HCT116 (cell line): ENCODE results near the gene GRM1. TPM values are rescaled to one million over a fixed set of nuclear protein-coding genes. Genes with fewer than 3 reads are reported as not detected.

ENCODE experiments used
- ATAC-seq: fragments of 200-7000 bp; cut with Tn5 transposase; 2 replicates; pipeline ENCODE4 v1.9.1; 2020; ENCODE audit warnings: mild to moderate bottlenecking, moderate library complexity
- BruUV-seq: library from RNA; stranded (reverse); fragments of 400-500 nt; replicated peaks from 2 replicates; lab custom pipeline; 2021; lab: Mats Ljungman, UMichigan
- CTCF ChIA-PET: fragments of 300-600 bp; sonication (Branson Sonifier 250); formaldehyde crosslinking; loops from one replicate; lab custom pipeline; 2021; ENCODE audit warnings: antibody characterized with exemption; lab: Charles Lee
- POLR2A ChIA-PET: fragments of 300-600, 350-600 bp; sonication (Branson Sonifier 250); formaldehyde crosslinking; loops from one replicate; lab custom pipeline; 2021; ENCODE audit warnings: antibody characterized with exemption; lab: Charles Lee
- RAD21 ChIA-PET, 2 experiments: fragments of 300-600 bp; sonication (Branson Sonifier 250); formaldehyde crosslinking; loops; one replicate each; lab custom pipeline; 2023; ENCODE audit warnings: low total read pairs in 2 of 2; ENCODE audit not compliant: uncharacterized antibody in 2 of 2, unreplicated experiment in 2 of 2, low non-redundant PET in 1 of 2; lab: Charles Lee
- DNase-seq: peaks from one replicate; pipeline ENCODE4 v3.0.0-alpha.2; 2010; ENCODE audit warnings: low read depth, low spot score
- H2AFZ ChIP-seq: fragments of 200-600 bp; shearing (Covaris generic), sonication (generic); 2 replicates; pipeline ENCODE4 v1.6.1; 2017; ENCODE audit warnings: low read depth, mixed run types, mixed read lengths, antibody characterized with exemption, low read length; ENCODE audit not compliant: poor library complexity, severe bottlenecking
- H3K27ac ChIP-seq: 2 replicates; pipeline ENCODE4 v1.5.1; 2012; ENCODE audit warnings: low read depth, low read length
- H3K27me3 ChIP-seq: fragments of 200-600 bp; sonication (generic); 2 replicates; pipeline ENCODE4 v1.6.1; 2016; ENCODE audit warnings: mixed run types, low read length, mixed read lengths; ENCODE audit not compliant: insufficient read depth
- H3K36me3 ChIP-seq, 2 experiments: fragments of 200-500 bp in 1 of 2; fragments of 200-600 bp in 1 of 2; sonication (Bioruptor generic) in 1 of 2; sonication (generic) in 1 of 2; 2 replicates each; pipeline versions ENCODE4 v1.5.1 to v1.6.1; 2014 to 2016; ENCODE audit warnings: low read length in 2 of 2, inconsistent platforms in 1 of 2, mixed read lengths in 1 of 2, mixed run types in 1 of 2; ENCODE audit not compliant: insufficient read depth in 2 of 2, control insufficient read depth in 1 of 2
- H3K4me1 ChIP-seq, 2 experiments: fragments of 200-600 bp in 1 of 2; sonication (generic) in 1 of 2; 2 replicates each; pipeline versions ENCODE4 v1.5.1 to v1.6.1; 2012 to 2017; ENCODE audit warnings: low read length in 2 of 2, inconsistent platforms in 1 of 2, mild to moderate bottlenecking in 1 of 2, mixed read lengths in 1 of 2, mixed run types in 1 of 2, moderate library complexity in 1 of 2; ENCODE audit not compliant: insufficient read depth in 2 of 2, control insufficient read depth in 1 of 2
- H3K4me2 ChIP-seq: fragments of 200-600 bp; sonication (generic); 2 replicates; pipeline ENCODE4 v1.6.1; 2017; ENCODE audit warnings: mixed run types, low read length, mixed read lengths
- H3K4me3 ChIP-seq, 2 experiments: fragments of 200-600 bp in 1 of 2; sonication (generic) in 1 of 2; replicated peaks in 1 of 2; 2 replicates each; pipeline ENCODE4 v1.5.1; 2011 to 2016; ENCODE audit warnings: low read length in 2 of 2, control low read depth in 1 of 2, low read depth in 1 of 2, mild to moderate bottlenecking in 1 of 2, mixed read lengths in 1 of 2, mixed run types in 1 of 2
- H3K79me2 ChIP-seq: fragments of 200-600 bp; sonication (generic); 2 replicates; pipeline ENCODE4 v1.6.1; 2017; ENCODE audit warnings: mild to moderate bottlenecking, mixed run types, low read length, moderate library complexity, mixed read lengths; ENCODE audit not compliant: insufficient read depth
- H3K9ac ChIP-seq: fragments of 200-600 bp; sonication (generic); 2 replicates; pipeline ENCODE4 v1.6.1; 2016; ENCODE audit warnings: low read length, mixed read lengths
- H3K9me2 ChIP-seq: fragments of 200-600 bp; sonication (generic), shearing (Covaris generic); 2 replicates; pipeline ENCODE4 v1.6.1; 2017; ENCODE audit warnings: mixed run types, mild to moderate bottlenecking, moderate library complexity; ENCODE audit not compliant: insufficient read depth
- H3K9me3 ChIP-seq, 2 experiments: fragments of 200-500 bp in 1 of 2; fragments of 200-600 bp in 1 of 2; sonication (Bioruptor generic) in 1 of 2; sonication (generic) in 1 of 2; 2 replicates each; pipeline ENCODE4 v1.6.1; 2014 to 2017; ENCODE audit warnings: low read length in 2 of 2, mixed read lengths in 2 of 2, inconsistent platforms in 1 of 2, low read depth in 1 of 2, mild to moderate bottlenecking in 1 of 2, mixed run types in 1 of 2, moderate library complexity in 1 of 2; ENCODE audit not compliant: control insufficient read depth in 1 of 2, insufficient read depth in 1 of 2
- H4K20me1 ChIP-seq: fragments of 200-600 bp; sonication (generic), shearing (Covaris generic); 2 replicates; pipeline ENCODE4 v1.6.1; 2017; ENCODE audit warnings: mixed run types, mild to moderate bottlenecking, moderate library complexity; ENCODE audit not compliant: insufficient read depth
- ATF3 ChIP-seq: IDR thresholded peaks from 2 replicates; pipeline ENCODE4 v1.6.1; 2012
- CEBPB ChIP-seq: IDR thresholded peaks from 2 replicates; pipeline ENCODE4 v1.6.1; 2012; ENCODE audit warnings: low read depth
- ELF1 ChIP-seq: IDR thresholded peaks from 2 replicates; pipeline ENCODE4 v1.6.1; 2012; ENCODE audit warnings: low read depth, borderline replicate concordance
- POLR2A ChIP-seq: IDR thresholded peaks from 2 replicates; pipeline ENCODE4 v1.7.0; 2011; ENCODE audit warnings: borderline replicate concordance; ENCODE audit not compliant: insufficient read depth, insufficient read length; ENCODE audit errors: extremely low read depth
- REST ChIP-seq: IDR thresholded peaks from 2 replicates; pipeline ENCODE4 v1.6.1; 2012; ENCODE audit warnings: low read depth
- SIN3A ChIP-seq: IDR thresholded peaks from 2 replicates; pipeline ENCODE4 v1.6.1; 2012; ENCODE audit warnings: low read depth
- SP1 ChIP-seq: IDR thresholded peaks from 2 replicates; pipeline ENCODE4 v1.6.1; 2012; ENCODE audit warnings: low read depth
- TCF7L2 ChIP-seq: IDR thresholded peaks from 2 replicates; pipeline ENCODE4 v1.7.0; 2011; ENCODE audit warnings: borderline replicate concordance, inconsistent platforms; ENCODE audit not compliant: insufficient read depth, insufficient read length; ENCODE audit errors: extremely low read depth
- ZFX ChIP-seq: fragments of 450-650 bp; IDR thresholded peaks from 2 replicates; pipeline ENCODE4 v1.6.1; 2017
- intact Hi-C: fragments of 100-400 bp; cut with micrococcal nuclease; formaldehyde crosslinking; loops from 2 replicates; pipeline ENCODE4 v1.10.0; 2022
- total RNA-seq: library from RNA; stranded (reverse); gene quantifications from one replicate; pipeline ENCODE4 v1.2.1, GENCODE V29; 2021; ENCODE audit not compliant: unreplicated experiment
- TF ChIP-seq, protein P1 (sequence below), 3 experiments: fragments of 200-600 bp in 1 of 3; sonication (generic) in 1 of 3; IDR thresholded peaks in 2 of 3; conservative IDR thresholded peaks in 1 of 3; 2 replicates each; pipeline ENCODE4 v1.5.1; 2012 to 2017; ENCODE audit warnings: low read depth in 2 of 3, low read length in 2 of 3, antibody characterized with exemption in 1 of 3, borderline replicate concordance in 1 of 3, control low read depth in 1 of 3, mild to moderate bottlenecking in 1 of 3, mixed read lengths in 1 of 3, mixed run types in 1 of 3, moderate library complexity in 1 of 3; ENCODE audit not compliant: insufficient read depth in 1 of 3
- TF ChIP-seq, protein P2 (sequence below): IDR thresholded peaks from 2 replicates; pipeline ENCODE4 v1.6.1; 2012

Gene GRM1
- total RNA-seq, 1 experiment from 2014 or later = not detected

DNA sequence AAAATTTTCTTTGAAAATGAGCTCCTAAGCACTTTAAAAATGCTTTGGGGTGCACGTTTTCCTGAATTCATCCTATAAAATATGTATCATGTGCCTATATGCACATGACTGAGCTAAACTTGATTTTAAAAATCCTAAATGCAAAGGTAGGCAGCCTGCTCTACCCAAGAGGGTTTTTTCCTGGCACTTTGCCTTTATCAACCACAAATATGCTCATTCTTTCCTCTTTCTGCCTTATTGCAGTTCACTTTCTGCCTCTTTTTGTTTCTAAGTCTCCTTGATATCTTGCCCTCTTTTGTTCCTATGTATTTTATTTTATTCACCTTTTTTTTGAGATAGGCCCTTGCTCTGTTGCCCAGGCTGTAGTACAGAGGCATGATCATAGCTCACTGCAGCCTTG lies 229.3 kb downstream of the GRM1 start:
- ChIA-PET RAD21 (no interaction called here), CTCF (no interaction called here), POLR2A (no interaction called here)
- no peak overlapping the region for H3K9ac ChIP-seq
- no peaks in the 10 kb centered on the region for H3K9me3 ChIP-seq
- no peak for DNase-seq
- no peak overlapping the region for H2AFZ ChIP-seq
- peaks cover 9% of the 10 kb centered on the region; the same call in 1 of the 2 replicates for H3K27me3 ChIP-seq
- H3K27ac ChIP-seq = no peak overlapping the region
- no peak for ATAC-seq
- no peak overlapping the region for H3K4me3 ChIP-seq
- TF ChIP-seq REST (no peak), ATF3 (no peak), POLR2A (no peak), CEBPB (no peak), SIN3A (no peak)
- H3K4me2 ChIP-seq = no peak overlapping the region
- H3K9me2 ChIP-seq = no peaks in the 10 kb centered on the region
- intact Hi-C loops = no loop called here
- no peaks in the 10 kb centered on the region for H3K4me1 ChIP-seq
- no peaks in the 10 kb centered on the region for H4K20me1 ChIP-seq
- no peaks in the 10 kb centered on the region for H3K79me2 ChIP-seq
- no peaks in the 10 kb centered on the region for H3K36me3 ChIP-seq
- BruUV-seq = no TSS peak

- Histone ChIP-seq H3K27me3 (peaks cover under 1% of the 10 kb centered on the region; the same call in 1 of the 2 replicates), H4K20me1 (no peaks in the 10 kb centered on the region), H3K36me3 (no peaks in the 10 kb centered on the region), H3K4me2 (no peak overlapping the region), H3K4me1 (no peaks in the 10 kb centered on the region), H3K9me2 (no peaks in the 10 kb centered on the region), H3K4me3 (no peak overlapping the region), H3K9me3 (no peaks in the 10 kb centered on the region), H3K9ac (no peak overlapping the region), H3K27ac (no peak overlapping the region), H3K79me2 (no peaks in the 10 kb centered on the region), H2AFZ (no peak overlapping the region)
- BruUV-seq = no TSS peak
- intact Hi-C loops = no loop called here
- DNase-seq (no peak), ATAC-seq (no peak)
- RAD21 ChIA-PET = no interaction called here
- CTCF ChIA-PET = no interaction called here
- POLR2A ChIA-PET = no interaction called here
- TF ChIP-seq, protein P1, sequence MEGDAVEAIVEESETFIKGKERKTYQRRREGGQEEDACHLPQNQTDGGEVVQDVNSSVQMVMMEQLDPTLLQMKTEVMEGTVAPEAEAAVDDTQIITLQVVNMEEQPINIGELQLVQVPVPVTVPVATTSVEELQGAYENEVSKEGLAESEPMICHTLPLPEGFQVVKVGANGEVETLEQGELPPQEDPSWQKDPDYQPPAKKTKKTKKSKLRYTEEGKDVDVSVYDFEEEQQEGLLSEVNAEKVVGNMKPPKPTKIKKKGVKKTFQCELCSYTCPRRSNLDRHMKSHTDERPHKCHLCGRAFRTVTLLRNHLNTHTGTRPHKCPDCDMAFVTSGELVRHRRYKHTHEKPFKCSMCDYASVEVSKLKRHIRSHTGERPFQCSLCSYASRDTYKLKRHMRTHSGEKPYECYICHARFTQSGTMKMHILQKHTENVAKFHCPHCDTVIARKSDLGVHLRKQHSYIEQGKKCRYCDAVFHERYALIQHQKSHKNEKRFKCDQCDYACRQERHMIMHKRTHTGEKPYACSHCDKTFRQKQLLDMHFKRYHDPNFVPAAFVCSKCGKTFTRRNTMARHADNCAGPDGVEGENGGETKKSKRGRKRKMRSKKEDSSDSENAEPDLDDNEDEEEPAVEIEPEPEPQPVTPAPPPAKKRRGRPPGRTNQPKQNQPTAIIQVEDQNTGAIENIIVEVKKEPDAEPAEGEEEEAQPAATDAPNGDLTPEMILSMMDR (IDR thresholded peaks at IDR 0.05 in 2 of 3, conservative IDR thresholded peaks at IDR 0.05 in 1 of 3; ENCODE audit: borderline replicate concordance in 1 of 3, insufficient read depth in 1 of 3, low read depth in 2 of 3, low read length in 2 of 3) = no peak
- no peak for TF ChIP-seq ELF1
- TF ChIP-seq TCF7L2 = no peak
- no peak for TF ChIP-seq REST
- TF ChIP-seq ZFX = no peak
- TF ChIP-seq, protein P2, sequence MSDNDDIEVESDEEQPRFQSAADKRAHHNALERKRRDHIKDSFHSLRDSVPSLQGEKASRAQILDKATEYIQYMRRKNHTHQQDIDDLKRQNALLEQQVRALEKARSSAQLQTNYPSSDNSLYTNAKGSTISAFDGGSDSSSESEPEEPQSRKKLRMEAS = no peak
- TF ChIP-seq SP1 = no peak
These were observed 232.0 kb downstream of the GRM1 start for GRCh38 chr6:146260886-146261285.
